HG02943 (cell line): Measurements from ENCODE around the gene ATP5PB.

Experiments
- ATAC-seq: cut with Tn5 transposase; IDR thresholded peaks from one replicate; pipeline ENCODE4 v1.9.1; 2021; ENCODE audit warnings: mild to moderate bottlenecking, low read depth, moderate library complexity; ENCODE audit not compliant: unreplicated experiment

The ATP5PB gene

GRCh38 chr1:111446546-111446945 is 2.7 kb upstream of the ATP5PB start:
- ATAC-seq, result no peak

- ATAC-seq, result no peak
These were observed 2.0 kb upstream of the ATP5PB start for GRCh38 chr1:111446967-111447892.

DNA sequence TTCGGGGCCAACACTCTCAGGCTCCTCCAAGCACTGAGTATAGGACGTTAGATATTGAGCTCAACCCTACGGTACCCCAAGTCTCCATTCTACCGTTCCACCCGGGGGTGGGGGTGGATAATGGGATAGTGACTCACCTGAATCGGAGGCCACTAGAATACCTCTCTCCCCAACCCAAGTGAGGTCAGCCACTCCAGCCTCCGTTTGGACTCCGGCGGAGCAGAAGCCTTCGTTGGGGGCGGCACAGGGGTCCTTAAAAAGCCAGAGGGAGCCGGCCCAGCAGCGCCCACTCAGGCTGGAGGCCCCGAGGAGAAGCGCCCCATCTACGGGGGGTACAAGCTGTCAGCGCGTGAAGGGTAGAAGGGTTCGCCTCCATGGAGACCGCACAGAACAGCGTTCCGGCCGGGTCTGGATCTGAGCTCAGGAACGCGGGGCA is 764 bp upstream of the ATP5PB start:
- peak; percentile 23 for ATAC-seq

DNA sequence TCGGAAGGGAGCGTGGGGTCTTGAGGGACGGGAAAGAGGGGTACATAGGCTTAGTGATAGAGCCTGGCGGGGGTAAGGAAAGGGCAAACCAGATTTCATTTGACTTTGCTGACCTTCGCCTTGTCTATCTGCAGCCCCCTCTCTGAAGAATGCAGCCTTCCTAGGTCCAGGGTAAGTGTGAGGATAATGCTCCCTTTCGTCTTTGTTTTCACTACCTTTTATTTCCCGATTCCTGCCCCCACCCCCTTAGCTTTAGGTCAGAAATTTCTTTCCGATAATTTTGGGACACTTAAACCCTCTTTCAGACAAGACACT is 396 bp downstream of the ATP5PB start:
- ATAC-seq, result no peak

DNA sequence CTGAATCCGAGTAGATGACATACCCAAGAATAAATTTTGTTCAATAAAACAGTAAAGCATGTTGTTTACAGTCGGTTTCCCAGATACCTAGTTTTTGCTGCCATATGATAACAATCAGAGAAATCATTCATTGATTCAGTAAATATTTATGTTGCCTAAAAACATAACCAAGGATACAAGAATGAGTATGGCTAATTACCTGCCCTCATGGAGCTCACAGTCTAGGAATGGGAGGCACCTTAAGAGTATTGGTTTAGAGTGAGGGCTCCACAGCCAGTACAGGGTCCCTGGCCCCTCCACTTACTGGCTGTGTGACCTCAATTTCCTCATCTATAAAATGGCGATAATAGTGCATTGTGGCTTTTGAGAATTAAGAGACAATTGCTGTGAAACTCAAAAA is 921 bp downstream of the ATP5PB start:
- no peak for ATAC-seq

DNA sequence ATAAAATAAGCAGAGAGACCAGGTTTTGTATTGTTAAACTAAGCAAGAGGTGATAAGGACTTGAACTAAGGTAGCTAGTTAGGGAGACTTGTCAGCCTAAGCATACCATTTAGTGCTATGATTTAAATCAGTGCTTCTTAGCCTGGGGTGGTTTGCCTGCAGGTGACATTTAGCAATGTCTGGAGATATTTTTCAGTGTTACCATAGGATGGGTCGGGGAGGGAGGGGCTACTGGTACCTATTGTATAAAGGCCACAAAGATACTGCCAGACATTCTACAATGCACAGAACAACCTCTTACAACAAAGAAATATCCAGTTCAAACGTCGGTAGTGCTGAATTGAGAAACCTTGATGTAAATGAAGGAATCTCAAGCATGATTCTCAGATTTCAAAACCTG is 3.3 kb downstream of the ATP5PB start:
- no peak for ATAC-seq

DNA sequence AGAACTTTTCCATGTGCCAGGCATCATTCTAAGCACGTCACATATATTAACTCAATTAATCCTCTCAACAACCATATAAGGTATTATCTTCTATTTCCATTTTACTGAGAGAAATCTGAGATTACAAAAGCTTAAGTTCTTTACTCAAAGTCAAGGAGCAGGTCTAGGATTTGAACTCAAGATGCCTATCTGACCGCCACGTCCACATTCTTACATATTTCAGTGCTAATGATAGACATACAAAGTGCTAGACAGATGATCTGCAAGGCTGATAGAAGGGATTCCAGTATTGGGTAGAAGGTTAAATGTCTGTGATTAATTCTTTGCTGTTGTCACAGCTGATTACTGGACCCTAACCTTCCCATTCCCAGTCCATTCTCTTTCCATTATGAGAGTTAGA is 4.4 kb downstream of the ATP5PB start:
- no peak for ATAC-seq

DNA sequence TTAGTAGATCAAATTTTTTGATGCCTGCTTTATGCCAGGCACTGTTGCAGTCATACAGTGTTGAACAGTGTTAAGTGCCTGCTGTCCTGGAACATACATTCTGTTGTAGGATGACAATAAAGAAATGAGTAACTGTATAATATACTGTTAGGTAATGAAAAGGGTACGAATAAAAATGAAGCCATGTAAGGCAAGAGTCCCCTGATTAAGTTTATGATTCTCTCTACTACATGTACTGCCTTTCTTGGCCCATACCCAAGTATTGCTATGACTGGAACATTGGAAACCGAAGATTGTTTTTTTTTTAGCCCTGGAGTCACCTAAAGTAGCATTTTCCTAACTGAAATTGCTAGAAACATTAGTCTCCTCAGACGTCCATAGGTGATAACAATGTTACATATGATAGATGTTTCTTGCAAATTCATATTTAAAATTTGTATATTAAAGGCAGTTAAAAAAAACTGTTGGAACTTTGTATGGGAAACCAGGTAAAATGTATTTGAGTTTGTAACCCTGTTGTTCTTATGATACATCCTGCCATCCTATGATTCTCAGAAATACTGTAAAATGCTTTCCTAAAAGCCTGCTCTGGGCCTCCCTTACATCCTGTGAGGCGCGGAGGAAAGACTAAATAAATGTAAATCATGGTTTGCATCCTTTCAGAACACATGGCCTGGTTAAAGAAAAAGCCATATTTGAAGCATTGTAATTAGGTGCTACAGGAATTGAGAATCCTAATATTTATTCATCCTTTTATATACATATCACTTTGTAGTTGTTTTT is 5.8 kb downstream of the ATP5PB start:
- ATAC-seq, result no peak

- no peak for ATAC-seq
These were observed 6.4 kb downstream of the ATP5PB start for GRCh38 chr1:111455642-111456031.

- no peak for ATAC-seq
These were observed 12.5 kb downstream of the ATP5PB start for GRCh38 chr1:111461765-111462164.

DNA sequence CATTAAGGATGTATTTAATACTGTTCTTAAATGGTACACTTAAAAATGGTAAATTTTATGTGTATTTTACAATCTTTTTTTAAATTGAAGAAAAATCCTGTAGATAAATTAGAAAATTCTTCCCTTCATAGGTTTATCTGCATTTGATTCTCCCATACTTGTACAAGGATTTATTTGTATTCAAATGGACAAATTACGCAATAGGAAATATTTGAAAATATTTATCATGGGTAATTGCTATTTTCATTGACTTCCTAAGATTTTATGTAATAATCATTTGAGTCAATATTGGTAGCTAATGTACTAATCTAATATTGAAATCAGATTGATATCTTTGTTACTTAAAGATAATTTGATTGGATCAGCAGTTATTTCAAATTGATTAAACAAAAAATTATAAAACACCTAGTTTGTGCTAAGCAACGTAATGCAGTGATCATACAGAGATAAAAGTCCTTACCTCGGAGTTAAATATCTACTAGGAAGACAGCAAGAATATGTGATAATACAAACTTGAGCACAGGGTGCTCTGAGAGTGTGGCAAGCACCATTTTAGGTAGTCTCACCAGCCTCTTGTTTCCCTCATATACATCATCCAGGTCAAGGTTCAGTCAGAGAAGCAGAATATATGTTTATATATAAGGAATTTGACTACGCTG is 13.2 kb downstream of the ATP5PB start:
- no peak for ATAC-seq

GRCh38 chr1:111463029-111463683 is 13.9 kb downstream of the ATP5PB start:
- no peak for ATAC-seq

DNA sequence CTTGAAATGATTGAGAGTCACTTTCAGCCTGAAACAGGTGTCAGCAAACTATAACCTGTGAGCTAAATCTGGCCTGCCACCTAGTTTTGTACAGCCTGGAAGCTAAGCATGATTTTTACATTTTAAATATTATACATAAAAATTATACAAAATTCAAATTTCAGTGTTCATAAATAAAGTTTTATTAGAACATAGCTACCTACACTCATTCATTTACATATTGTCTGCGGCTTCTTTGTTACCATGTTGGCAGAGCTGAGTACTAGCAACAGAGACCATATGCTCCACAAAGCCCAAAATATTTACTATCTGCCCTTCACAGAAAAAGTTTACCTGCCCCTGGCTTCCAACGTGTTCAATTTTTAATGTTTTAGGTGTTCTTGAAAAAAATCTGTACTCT is 16.5 kb downstream of the ATP5PB start:
- ATAC-seq, result no peak

DNA sequence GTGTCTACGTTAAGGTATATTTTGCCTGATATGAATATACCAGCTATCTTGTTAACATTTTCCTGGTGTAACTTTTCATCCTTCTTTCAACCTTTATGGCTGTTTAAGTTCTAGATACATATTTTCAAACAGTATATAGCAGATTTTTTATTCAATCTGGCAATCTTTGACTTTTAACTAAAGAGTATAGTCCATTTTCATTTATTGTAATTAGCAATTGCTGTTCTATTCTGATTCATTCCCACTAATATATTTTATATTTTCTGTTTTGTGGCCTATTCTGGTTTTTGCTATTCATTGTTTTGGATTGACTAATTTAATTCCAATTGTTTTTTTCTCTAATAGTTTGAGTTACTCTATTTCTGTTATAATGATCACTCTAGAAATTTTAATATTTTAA is 17.2 kb downstream of the ATP5PB start:
- ATAC-seq, result no peak

GRCh38 chr1:111467865-111468716 is 18.8 kb downstream of the ATP5PB start:
- no peak for ATAC-seq

DNA sequence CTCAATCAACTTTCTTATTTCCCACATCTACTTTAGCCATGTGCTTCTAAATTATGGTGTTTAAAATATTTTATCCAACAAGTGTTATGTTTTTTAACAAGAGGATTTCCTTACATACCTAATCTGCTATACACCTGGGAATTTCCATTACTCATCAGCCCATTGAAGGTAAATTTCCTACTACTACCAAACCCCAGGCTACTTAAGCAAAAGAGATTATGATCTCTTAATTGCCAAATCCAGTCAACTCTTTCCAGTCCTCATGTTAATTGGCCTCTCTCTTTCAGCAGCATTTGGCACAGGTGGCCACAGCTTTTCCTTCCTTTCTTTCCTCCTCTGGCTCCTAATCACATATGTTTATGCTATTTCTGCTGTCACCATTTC is 19.4 kb downstream of the ATP5PB start:
- no peak for ATAC-seq

DNA sequence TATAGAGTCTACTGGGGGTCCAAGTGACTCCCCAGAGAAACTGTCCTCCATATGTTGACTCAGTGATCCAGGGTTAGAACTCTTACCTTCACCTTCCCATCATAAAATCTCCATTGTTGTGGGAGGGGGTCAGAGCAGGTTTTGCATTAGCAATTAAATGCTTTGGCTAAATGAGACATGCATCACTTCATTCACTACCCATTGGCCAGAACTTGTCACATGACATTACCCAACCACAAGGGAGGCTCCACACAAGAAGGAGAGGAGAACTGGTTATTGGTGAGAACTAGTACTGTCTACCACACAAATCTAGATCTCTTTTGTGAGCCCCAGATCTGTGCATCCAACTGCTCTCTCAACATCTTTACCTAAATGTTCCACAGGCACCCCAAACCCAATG is 20.3 kb downstream of the ATP5PB start:
- no peak for ATAC-seq

GRCh38 chr1:111470596-111470995 is 21.3 kb downstream of the ATP5PB start:
- no peak for ATAC-seq

DNA sequence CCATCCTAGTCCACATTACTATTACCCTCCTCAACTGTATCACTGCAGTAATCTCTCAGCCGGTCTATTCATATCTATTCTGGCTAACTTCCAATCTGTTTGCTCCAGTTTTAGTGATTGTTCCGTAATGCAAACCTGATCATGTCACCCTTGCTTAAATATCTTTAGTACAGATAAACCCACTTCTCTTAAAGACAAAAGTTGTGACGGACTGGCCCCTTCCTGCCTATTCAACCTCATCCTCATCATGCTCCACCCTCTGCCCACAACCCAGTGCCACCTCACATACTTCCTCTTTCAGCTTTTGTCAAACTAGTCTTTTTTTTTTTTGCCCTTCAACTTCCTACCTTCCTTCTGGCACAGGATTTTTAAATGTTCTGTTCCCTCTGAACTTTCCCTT is 21.7 kb downstream of the ATP5PB start:
- ATAC-seq, result no peak

DNA sequence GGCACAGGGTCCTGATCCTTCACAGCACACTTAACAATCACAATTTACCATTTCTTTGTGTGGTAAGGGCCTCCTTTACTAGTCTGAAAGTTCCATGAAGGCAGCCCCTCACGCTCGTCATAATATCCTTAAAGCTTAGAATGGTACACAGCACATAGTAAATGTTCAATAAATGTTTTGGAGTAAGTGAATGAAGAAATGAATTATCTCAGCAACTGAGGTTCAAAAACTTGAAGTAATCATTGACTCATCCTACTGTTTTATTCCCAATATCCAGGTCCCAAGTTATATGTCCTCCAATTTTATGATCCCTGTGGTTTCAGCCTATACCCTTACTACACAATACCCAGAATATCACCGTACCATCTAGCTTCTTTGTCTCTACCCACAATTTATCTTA is 22.3 kb downstream of the ATP5PB start:
- ATAC-seq, result no peak
